Hepatic stellate cell (primary cell): Measurements from ENCODE around the gene PKD1L1.

Experiments used
- DNase-seq: peaks from one replicate; pipeline ENCODE4 v3.0.0; 2011; ENCODE audit warnings: low spot score

PKD1L1 gene

DNA sequence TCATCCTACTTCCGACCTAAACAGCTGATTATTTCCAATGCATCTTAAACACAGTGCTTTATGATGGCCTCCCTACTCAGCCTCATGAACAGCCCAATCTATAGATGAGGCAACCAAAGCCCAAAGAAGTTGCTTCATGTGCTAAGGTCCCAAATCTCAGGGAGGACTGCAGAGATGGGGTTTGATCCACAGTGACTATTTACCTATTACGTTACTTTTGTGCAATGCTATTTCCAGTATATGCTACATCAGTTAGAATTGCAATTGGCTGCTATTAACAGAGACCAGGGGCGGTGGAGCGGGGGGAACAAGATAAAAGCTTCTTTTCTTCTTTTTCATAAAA is 213.3 kb downstream of the PKD1L1 start:
- no peak for DNase-seq

DNA sequence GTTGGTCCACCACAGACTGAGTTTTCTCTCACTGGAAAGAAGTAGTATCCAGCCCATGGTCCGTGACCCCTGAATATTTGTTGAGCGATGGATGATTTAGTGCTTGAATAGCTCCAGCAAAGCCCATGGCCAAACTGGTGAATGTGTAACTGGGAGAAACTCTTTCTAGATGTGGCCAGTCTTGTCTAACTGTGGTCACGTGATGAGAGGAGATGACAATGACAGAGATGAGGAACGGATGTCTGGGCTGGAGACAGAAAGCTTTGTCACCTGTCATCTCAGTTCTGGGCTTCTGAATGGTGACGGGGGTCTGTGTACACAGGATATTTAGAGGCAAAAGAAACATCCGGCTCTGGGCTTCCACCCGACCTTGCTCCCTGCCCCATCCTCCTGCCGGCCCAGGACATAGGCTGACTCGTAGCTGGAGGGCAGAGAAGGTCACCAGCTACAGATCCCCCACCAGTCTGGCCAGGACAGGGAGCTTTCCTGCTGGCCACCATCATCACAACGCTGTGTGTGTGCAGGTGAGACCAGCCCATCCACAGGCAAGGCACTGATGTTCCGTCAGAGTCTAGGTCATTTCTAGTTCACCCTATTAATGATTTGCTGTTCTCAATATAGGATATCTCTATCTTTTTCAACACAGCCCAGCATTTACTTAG is 213.8 kb downstream of the PKD1L1 start:
- DNase-seq, result no peak

DNA sequence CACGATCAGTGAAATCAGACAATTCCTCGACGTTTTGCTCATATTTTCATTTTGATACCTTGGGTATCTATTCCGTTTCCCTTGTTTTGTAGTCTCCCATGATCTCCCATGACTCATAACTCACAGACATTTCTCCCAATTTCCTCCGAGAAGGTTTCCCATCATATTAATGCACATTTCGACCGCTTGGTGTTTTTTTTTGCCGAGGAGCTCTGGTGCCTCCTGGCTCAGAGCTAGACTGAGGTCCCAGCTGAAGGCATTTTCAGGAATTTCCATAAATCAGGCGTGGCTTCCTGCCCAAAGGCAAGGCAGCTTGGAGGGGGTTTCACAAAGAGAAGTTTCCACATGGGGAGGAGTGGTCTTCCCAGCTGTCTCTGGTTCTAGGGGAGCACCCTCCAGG is 218.1 kb downstream of the PKD1L1 start:
- DNase-seq, result no peak

DNA sequence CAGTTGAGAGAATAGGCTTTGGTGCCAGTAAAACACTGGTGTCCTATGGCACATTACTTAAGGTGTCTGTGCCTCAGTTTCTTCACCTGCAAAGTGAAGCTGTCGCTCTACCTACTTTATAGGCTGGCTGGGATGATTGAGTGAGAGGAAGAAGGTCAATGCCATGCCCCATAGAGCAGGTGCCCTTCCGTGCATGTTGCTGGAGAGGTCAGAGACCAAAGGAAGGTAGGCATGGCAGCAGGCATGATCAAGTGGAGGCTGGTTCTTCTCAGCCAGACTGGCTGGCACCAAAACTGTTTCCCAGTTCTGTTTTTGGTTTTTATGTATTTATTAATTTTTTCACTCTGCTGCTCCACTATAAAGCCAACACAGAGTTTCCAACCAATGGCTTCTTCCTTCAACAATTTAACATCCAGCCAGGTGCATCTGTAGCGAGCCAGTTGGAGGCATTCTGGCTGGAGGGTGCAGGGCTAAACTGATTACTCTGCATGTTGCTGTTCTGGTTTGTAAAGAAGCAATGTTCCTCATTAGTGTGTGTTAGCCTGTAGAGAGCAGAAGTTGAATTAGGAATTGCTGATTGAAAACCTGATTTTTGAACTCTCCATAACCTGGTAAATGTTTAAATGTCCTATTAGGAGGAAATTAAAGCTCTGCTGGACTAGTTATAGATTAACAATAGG is 222.1 kb downstream of the PKD1L1 start:
- no peak for DNase-seq

DNA sequence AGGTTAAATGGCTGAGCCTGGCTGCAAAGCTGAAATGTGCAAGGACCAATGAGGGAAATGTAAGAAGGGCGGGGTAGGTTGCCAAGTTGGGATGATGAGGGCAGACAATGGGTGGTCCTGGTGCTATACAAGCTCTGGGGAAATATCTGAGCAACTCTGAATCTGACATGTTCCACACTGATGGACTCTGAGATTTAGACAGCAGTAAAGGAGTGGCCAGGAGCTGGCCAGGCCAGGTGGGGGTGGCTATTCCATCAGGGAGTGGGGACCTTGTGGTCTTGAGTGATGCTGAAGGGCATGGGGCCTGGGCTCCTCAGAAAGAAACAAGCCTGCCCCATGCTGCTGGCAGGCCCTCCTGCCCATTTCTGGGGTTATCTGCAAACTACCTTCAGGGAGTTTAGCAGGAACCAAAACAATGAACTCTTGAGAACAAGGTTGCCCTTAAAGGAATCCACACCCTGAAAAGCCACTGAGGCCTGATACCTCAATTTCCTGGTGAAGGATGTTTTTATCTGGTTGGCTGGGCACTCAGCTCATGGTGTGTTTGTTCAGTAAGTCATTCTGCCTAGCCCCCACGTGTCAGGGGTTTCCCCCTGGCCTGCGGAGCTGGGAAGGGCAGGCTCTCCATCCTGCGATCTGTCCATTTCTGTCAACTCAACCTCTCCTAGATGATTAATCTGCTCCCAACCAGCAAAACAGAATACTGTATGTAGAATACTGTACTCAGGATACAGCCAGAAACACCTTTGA is 223.1 kb downstream of the PKD1L1 start:
- DNase-seq, result no peak
